HL-60 (cell line): ENCODE data around the gene LRRIQ4.

Experiments used
- DNase-seq, 2 experiments: peaks; one replicate each; pipeline ENCODE4 v3.0.0-alpha.2; 2010 to 2020; ENCODE audit warnings: low read depth in 1 of 2, low spot score in 1 of 2
- H3K27ac ChIP-seq: fragments of 250-450 bp; sonication (Bioruptor Pico); replicated peaks from 2 replicates; pipeline ENCODE4 v1.5.1; 2020; ENCODE audit warnings: mild to moderate bottlenecking, moderate library complexity
- H3K27me3 ChIP-seq: fragments of 250-450 bp; sonication (Bioruptor Pico); 2 replicates; pipeline ENCODE4 v1.5.1; 2021; ENCODE audit warnings: mild to moderate bottlenecking, moderate library complexity; ENCODE audit not compliant: insufficient read depth, poor library complexity, severe bottlenecking
- H3K4me3 ChIP-seq: replicated peaks from 2 replicates; pipeline ENCODE4 v1.5.1; 2011; ENCODE audit warnings: mild to moderate bottlenecking, control low read depth, low read length; ENCODE audit not compliant: insufficient read depth
- CTCF ChIP-seq: IDR thresholded peaks from one replicate; pipeline ENCODE4 v1.5.1; 2011; ENCODE audit warnings: low read length, control low read depth, inconsistent platforms; ENCODE audit not compliant: insufficient read depth
- GABPA ChIP-seq: IDR thresholded peaks from 2 replicates; pipeline ENCODE4 v1.6.1; 2012; ENCODE audit warnings: low read depth
- POLR2AphosphoS5 ChIP-seq: IDR thresholded peaks from 2 replicates; pipeline ENCODE4 v1.6.1; 2012; ENCODE audit warnings: low read depth
- REST ChIP-seq: IDR thresholded peaks from 2 replicates; pipeline ENCODE4 v1.6.1; 2012; ENCODE audit warnings: low read depth; ENCODE audit not compliant: insufficient replicate concordance
- SPI1 ChIP-seq: IDR thresholded peaks from 2 replicates; pipeline ENCODE4 v1.6.1; 2012; ENCODE audit warnings: low read depth, mild to moderate bottlenecking, borderline replicate concordance

Gene LRRIQ4

GRCh38 chr3:169846458-169847193, 34.0 kb downstream of the LRRIQ4 start:
- no peak for DNase-seq
- Histone ChIP-seq H3K27me3 (no peaks in the 10 kb centered on the region), H3K4me3 (no peak overlapping the region), H3K27ac (no peak overlapping the region)
- TF ChIP-seq CTCF = no peak
- no peak for TF ChIP-seq GABPA
- TF ChIP-seq SPI1 = no peak
- no peak for TF ChIP-seq REST
- no peak for TF ChIP-seq POLR2AphosphoS5

DNA sequence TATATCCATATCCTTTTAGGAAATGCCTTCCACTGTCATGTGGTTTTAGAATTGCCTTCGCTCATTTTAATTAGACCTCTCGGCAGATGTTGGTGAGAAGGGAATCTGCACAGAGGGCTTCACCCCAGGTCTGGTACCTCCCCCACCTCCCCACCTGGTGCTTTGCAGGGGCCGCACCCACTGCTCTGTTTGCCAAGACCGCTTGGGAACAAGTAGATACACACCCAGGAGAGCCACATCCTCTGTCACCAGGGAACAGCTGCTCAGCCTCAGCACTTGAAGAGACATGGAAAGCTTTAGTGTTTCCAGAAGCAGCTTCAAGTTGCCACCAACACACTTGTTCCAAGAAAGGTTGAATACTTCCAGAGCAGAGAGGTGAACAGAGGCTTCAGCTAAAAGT, 35.2 kb downstream of the LRRIQ4 start:
- DNase-seq = no peak
- H3K4me3 ChIP-seq = no peak overlapping the region
- no peak for TF ChIP-seq CTCF
- TF ChIP-seq REST = no peak
- TF ChIP-seq SPI1 = no peak
- TF ChIP-seq POLR2AphosphoS5 = no peak
- TF ChIP-seq GABPA = no peak
- no peak overlapping the region for H3K27ac ChIP-seq
- no peaks in the 10 kb centered on the region for H3K27me3 ChIP-seq

- no peaks in the 10 kb centered on the region for H3K27me3 ChIP-seq
These were observed 36.1 kb downstream of the LRRIQ4 start for GRCh38 chr3:169848741-169849140.

More at GRCh38 chr3:169848741-169849140, 36.1 kb downstream of the LRRIQ4 start:
- no peak for DNase-seq
- Histone ChIP-seq H3K4me3 (no peak overlapping the region), H3K27ac (no peak overlapping the region)
- TF ChIP-seq SPI1 (no peak), CTCF (no peak), REST (no peak), POLR2AphosphoS5 (no peak), GABPA (no peak)
